Adipocyte (in vitro differentiated cells): ENCODE data around the gene CFAP298.

ENCODE experiments used
- DNase-seq: peaks from one replicate; pipeline ENCODE4 v3.0.0-alpha.2; 2015; ENCODE audit warnings: low read depth
- H3K27me3 ChIP-seq: replicated peaks from 2 replicates; pipeline ENCODE4 v1.7.0; 2013; ENCODE audit warnings: mild to moderate bottlenecking, low read length, moderate library complexity; ENCODE audit not compliant: control insufficient read depth, insufficient read depth
- H3K36me3 ChIP-seq: 2 replicates; pipeline ENCODE4 v1.7.0; 2013; ENCODE audit warnings: low read length, mild to moderate bottlenecking, moderate library complexity; ENCODE audit not compliant: control insufficient read depth, insufficient read depth, severe bottlenecking
- H3K4me1 ChIP-seq: 2 replicates; pipeline ENCODE4 v1.7.0; 2013; ENCODE audit warnings: mild to moderate bottlenecking, low read length, moderate library complexity; ENCODE audit not compliant: control insufficient read depth, insufficient read depth
- H3K4me3 ChIP-seq: 2 replicates; pipeline ENCODE4 v1.7.0; 2013; ENCODE audit warnings: mild to moderate bottlenecking, low read length, moderate library complexity
- H3K9ac ChIP-seq: 2 replicates; pipeline ENCODE4 v1.7.0; 2013; ENCODE audit warnings: mild to moderate bottlenecking, low read length, moderate library complexity
- H3K9me3 ChIP-seq: 2 replicates; pipeline ENCODE4 v1.7.0; 2013; ENCODE audit warnings: mild to moderate bottlenecking, low read length, moderate library complexity; ENCODE audit not compliant: control insufficient read depth

CFAP298 gene

DNA sequence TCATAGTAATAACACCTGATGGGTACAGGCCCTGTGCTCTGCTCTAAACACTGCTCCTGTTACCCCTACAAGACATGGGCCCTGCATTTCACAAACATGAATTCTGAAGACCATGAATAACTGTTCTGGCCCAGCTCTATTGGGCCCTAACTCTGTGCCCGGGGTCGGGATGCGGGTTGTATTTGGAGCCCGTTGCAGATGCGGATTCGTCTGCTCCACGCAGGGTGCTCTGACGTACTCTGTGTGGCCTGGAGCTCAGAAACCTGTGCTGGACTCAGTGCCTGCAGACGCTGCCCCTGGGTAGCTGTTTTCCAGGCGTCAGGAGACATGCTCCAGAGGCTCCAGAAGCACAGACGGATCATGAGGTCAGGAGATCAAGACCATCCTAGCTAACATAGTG lies 16.7 kb downstream of the CFAP298 start:
- peaks cover 2% of the 10 kb centered on the region for H3K4me1 ChIP-seq
- no peak for DNase-seq
- peaks cover 8% of the 10 kb centered on the region for H3K36me3 ChIP-seq

GRCh38 chr21:32593690-32594089 lies 18.5 kb downstream of the CFAP298 start:
- DNase-seq, result no peak
- H3K36me3 ChIP-seq, result no peaks in the 10 kb centered on the region
- H3K4me3 ChIP-seq, result no peak overlapping the region
- peaks cover 2% of the 10 kb centered on the region for H3K4me1 ChIP-seq
- H3K9ac ChIP-seq, result no peak overlapping the region
- H3K9me3 ChIP-seq, result no peaks in the 10 kb centered on the region
- no peaks in the 10 kb centered on the region for H3K27me3 ChIP-seq

More for the DNA sequence above, 16.7 kb downstream of the CFAP298 start:
- Histone ChIP-seq H3K27me3 (no peaks in the 10 kb centered on the region), H3K9me3 (no peaks in the 10 kb centered on the region), H3K9ac (no peak overlapping the region), H3K4me3 (no peak overlapping the region)

GRCh38 chr21:32592929-32593502 lies 19.2 kb downstream of the CFAP298 start:
- no peak overlapping the region for H3K4me3 ChIP-seq
- H3K27me3 ChIP-seq, result no peaks in the 10 kb centered on the region
- DNase-seq, result no peak
- H3K9me3 ChIP-seq, result no peaks in the 10 kb centered on the region
- no peaks in the 10 kb centered on the region for H3K36me3 ChIP-seq
- H3K4me1 ChIP-seq, result peaks cover 2% of the 10 kb centered on the region
- H3K9ac ChIP-seq, result no peak overlapping the region

DNA sequence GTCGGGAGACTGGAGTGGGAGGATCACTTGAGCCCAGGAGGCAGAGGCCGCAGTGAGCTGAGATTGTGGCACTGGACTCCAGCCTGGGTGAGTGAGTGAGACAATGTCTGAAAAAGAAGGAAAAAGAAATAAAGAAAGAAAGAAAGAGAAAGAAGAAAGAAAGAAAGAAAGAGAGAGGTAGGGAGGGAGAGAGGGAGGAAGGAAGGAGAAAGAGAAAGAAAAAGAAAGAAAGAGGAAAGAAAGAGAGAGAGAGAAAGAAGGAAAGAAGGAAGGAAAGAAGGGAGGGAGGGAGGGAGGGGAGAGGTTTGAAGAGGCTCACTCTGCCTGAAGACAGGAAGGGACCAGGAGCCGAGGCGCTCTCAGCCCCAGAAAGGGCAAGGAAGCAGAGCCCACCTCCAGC lies 22.0 kb downstream of the CFAP298 start:
- Histone ChIP-seq H3K9ac (no peak overlapping the region), H3K27me3 (peaks cover 13% of the 10 kb centered on the region), H3K9me3 (no peaks in the 10 kb centered on the region), H3K36me3 (no peaks in the 10 kb centered on the region), H3K4me1 (no peaks in the 10 kb centered on the region), H3K4me3 (no peak overlapping the region)
- DNase-seq, result no peak

GRCh38 chr21:32587651-32588050 lies 24.5 kb downstream of the CFAP298 start:
- no peak for DNase-seq
- Histone ChIP-seq H3K27me3 (peaks cover 26% of the 10 kb centered on the region), H3K4me3 (no peak overlapping the region), H3K9ac (no peak overlapping the region), H3K36me3 (no peaks in the 10 kb centered on the region), H3K4me1 (no peaks in the 10 kb centered on the region), H3K9me3 (no peaks in the 10 kb centered on the region)

GRCh38 chr21:32587120-32587519 lies 25.1 kb downstream of the CFAP298 start:
- H3K27me3 ChIP-seq, result peaks cover 32% of the 10 kb centered on the region
- H3K4me3 ChIP-seq, result no peak overlapping the region
- H3K36me3 ChIP-seq, result no peaks in the 10 kb centered on the region
- no peak overlapping the region for H3K9ac ChIP-seq
- no peaks in the 10 kb centered on the region for H3K9me3 ChIP-seq
- no peaks in the 10 kb centered on the region for H3K4me1 ChIP-seq
- DNase-seq, result no peak

DNA sequence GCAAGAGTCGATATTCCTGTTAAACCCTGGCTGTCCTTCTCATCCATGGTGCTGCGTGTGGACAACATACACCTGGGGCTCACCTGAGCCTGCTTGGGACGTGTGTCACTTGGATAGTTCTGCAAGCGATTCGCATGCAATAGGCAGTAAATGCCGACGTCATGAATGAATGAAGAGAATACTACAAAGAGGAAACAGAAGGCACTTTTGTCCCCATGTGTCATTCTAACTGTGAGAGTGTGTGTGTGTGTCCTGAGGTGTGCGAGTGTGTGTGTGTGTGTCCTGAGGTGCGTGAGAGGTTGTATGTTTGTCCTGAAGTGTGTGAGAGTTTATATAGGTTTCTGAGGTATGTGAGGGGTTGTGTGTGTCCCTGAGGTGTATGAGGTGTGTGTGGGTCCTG lies 26.2 kb downstream of the CFAP298 start:
- no peaks in the 10 kb centered on the region for H3K4me1 ChIP-seq
- no peak for DNase-seq
- no peak overlapping the region for H3K4me3 ChIP-seq
- no peaks in the 10 kb centered on the region for H3K36me3 ChIP-seq
- peaks cover 37% of the 10 kb centered on the region for H3K27me3 ChIP-seq
- H3K9ac ChIP-seq, result no peak overlapping the region
- H3K9me3 ChIP-seq, result no peaks in the 10 kb centered on the region

DNA sequence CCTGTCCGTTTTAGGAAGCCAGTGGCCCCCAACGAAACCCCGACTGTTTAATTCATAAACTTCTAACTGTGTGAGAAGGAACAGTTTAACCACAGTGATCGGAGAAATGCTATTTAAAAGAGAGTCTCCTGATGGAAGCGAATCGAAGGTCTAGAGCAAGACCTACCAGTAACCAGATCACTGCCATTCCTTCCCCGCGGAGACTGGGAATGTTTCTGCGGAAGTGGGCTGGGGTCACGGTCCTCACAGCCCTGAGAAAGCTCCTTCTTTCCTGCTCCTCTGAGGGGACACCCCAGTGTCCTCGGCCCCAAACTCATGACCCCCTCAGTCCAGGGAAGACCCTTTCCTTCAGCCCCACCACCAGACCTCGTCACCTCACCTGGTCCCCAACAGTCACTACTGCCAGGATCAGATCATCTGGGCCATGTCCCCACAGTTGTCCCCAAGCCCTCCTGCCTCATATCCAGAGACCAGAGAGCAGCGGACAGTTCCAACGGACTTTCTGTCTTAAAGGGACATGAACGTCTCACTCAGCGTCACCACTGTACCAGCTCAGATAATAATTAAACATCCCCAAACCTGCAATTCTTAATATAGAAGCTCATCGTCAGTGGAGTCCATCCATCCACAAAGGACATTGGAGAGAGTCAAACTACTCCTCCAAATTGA lies 27.0 kb downstream of the CFAP298 start, which contains the start of gene TCP10L:
TCP10L (minus strand) TSS at position 482 of the 669 bp plus-strand sequence. CDS start 1,219 bp downstream, outside the sequence.
- H3K36me3 ChIP-seq, result no peaks in the 10 kb centered on the region
- no peak within 1 kb of the TSS for H3K9ac ChIP-seq
- H3K4me3 ChIP-seq, result no peak within 1 kb of the TSS
- peaks cover 37% of the 10 kb centered on the region for H3K27me3 ChIP-seq
- no peaks in the 10 kb centered on the region for H3K9me3 ChIP-seq
- no peaks in the 10 kb centered on the region for H3K4me1 ChIP-seq
- no peak for DNase-seq

- DNase-seq, result no peak
- Histone ChIP-seq H3K4me3 (no peak overlapping the region), H3K9ac (no peak overlapping the region), H3K9me3 (no peaks in the 10 kb centered on the region), H3K36me3 (no peaks in the 10 kb centered on the region), H3K4me1 (no peaks in the 10 kb centered on the region), H3K27me3 (peaks cover 41% of the 10 kb centered on the region)
These were observed 27.7 kb downstream of the CFAP298 start for GRCh38 chr21:32584472-32584871.

DNA sequence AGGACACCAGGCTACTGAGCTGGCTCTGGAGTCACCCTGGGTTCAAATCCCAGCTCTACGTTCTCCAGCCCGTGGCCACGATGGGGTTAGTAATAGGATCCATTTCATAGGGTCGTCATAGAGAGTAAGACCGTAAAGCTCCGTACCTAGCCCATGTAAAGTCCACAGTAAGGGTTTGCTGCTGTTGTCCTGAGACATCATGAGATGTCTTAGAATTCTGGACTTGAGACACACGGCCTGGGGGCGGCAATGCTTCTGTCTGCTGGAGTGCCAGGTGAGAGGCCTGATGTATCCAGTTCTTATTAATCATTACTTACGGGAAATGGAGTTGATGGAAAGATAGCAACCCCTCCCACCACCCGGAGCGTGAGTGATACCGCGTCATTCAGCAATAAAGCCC lies 30.4 kb downstream of the CFAP298 start:
- no peaks in the 10 kb centered on the region for H3K4me1 ChIP-seq
- no peak overlapping the region for H3K9ac ChIP-seq
- DNase-seq, result no peak
- peaks cover 6% of the 10 kb centered on the region for H3K9me3 ChIP-seq
- H3K27me3 ChIP-seq, result peaks cover 55% of the 10 kb centered on the region
- no peak overlapping the region for H3K4me3 ChIP-seq
- H3K36me3 ChIP-seq, result no peaks in the 10 kb centered on the region

GRCh38 chr21:32580949-32581348 lies 31.2 kb downstream of the CFAP298 start:
- no peak for DNase-seq
- Histone ChIP-seq H3K9me3 (peaks cover 6% of the 10 kb centered on the region), H3K4me1 (no peaks in the 10 kb centered on the region), H3K36me3 (no peaks in the 10 kb centered on the region), H3K9ac (no peak overlapping the region), H3K27me3 (peaks cover 48% of the 10 kb centered on the region), H3K4me3 (no peak overlapping the region)
